ENCODE data around the gene ADD3. TPM values are rescaled to one million over a fixed set of nuclear protein-coding genes. Genes with fewer than 3 reads are reported as not detected.

Gene ADD3
- total RNA-seq, 1 donor from 2014 or later, result 94.6 TPM

GRCh38 chr10:110007161-110007700 lies 553 bp upstream of the ADD3 start:
- no peaks in the 10 kb centered on the region for H3K36me3 ChIP-seq
- intact Hi-C loops (cut with DNase I), result no loop called here
- ATAC-seq, result peak; percentile 57 to 62
- H3K4me1 ChIP-seq, result peaks cover 39% of the 10 kb centered on the region
- peak overlapping the region; percentile 78 for H3K4me3 ChIP-seq
- no peak for TF ChIP-seq CTCF (IDR thresholded peaks at IDR 0.05)
- no peaks in the 10 kb centered on the region for H3K9me3 ChIP-seq
- DNase-seq, result no peak
- peak overlapping the region; percentile 89 for H3K27ac ChIP-seq
- H3K27me3 ChIP-seq (ENCODE audit: low read depth), result no peaks in the 10 kb centered on the region

GRCh38 chr10:110008518-110009339 lies 945 bp downstream of the ADD3 start:
- Histone ChIP-seq H3K4me1 (peaks cover 47% of the 10 kb centered on the region), H3K27ac (peak overlapping the region; percentile 89), H3K9me3 (no peaks in the 10 kb centered on the region), H3K36me3 (no peaks in the 10 kb centered on the region), H3K4me3 (peak overlapping the region; percentile 78), H3K27me3 (ENCODE audit: low read depth) (no peaks in the 10 kb centered on the region)
- intact Hi-C loops (cut with DNase I), result no loop called here
- DNase-seq (peak; percentile 53), ATAC-seq (peak; percentile 12 to 40)
- no peak for TF ChIP-seq CTCF (IDR thresholded peaks at IDR 0.05)

- DNase-seq, result no peak
- Histone ChIP-seq H3K4me1 (peaks cover 47% of the 10 kb centered on the region), H3K9me3 (no peaks in the 10 kb centered on the region), H3K36me3 (no peaks in the 10 kb centered on the region), H3K27me3 (ENCODE audit: low read depth) (no peaks in the 10 kb centered on the region), H3K27ac (no peak overlapping the region), H3K4me3 (peak overlapping the region; percentile 78)
- TF ChIP-seq CTCF (IDR thresholded peaks at IDR 0.05), result no peak
- intact Hi-C loops (cut with DNase I), result no loop called here
- no peak for ATAC-seq
Measured at GRCh38 chr10:110009736-110010475, 2.1 kb downstream of the ADD3 start.

- intact Hi-C loops (cut with DNase I), result no loop called here
- ATAC-seq, result no peak
- Histone ChIP-seq H3K4me1 (peaks cover 44% of the 10 kb centered on the region), H3K27ac (no peak overlapping the region), H3K27me3 (ENCODE audit: low read depth) (no peaks in the 10 kb centered on the region), H3K36me3 (no peaks in the 10 kb centered on the region), H3K4me3 (peak overlapping the region; percentile 78), H3K9me3 (no peaks in the 10 kb centered on the region)
- TF ChIP-seq CTCF (IDR thresholded peaks at IDR 0.05), result no peak
- DNase-seq, result no peak
Measured at GRCh38 chr10:110010486-110011378, 2.9 kb downstream of the ADD3 start.

- Histone ChIP-seq H3K4me3 (no peak overlapping the region), H3K9me3 (no peaks in the 10 kb centered on the region), H3K27ac (no peak overlapping the region), H3K4me1 (peaks cover 47% of the 10 kb centered on the region), H3K27me3 (ENCODE audit: low read depth) (no peaks in the 10 kb centered on the region), H3K36me3 (no peaks in the 10 kb centered on the region)
- no peak for TF ChIP-seq CTCF (IDR thresholded peaks at IDR 0.05)
- intact Hi-C loops (cut with DNase I), result no loop called here
- DNase-seq, result no peak
- ATAC-seq, result no peak
Measured at GRCh38 chr10:110011681-110012080, 3.9 kb downstream of the ADD3 start.

Data from lower lobe of right lung (tissue), 2 donors.